NCI-H510A treated with DMSO at 0.1 percent for 48 hours (cell line): ENCODE results near the gene AVPI1.
"Not testable (repeated sequence)": the region's sequence is repeated elsewhere in the genome, so short reads cannot be mapped to it uniquely, and the experiment has no call there.

Experiments
- DNase-seq: peaks from one replicate; lab custom pipeline; 2025; lab: John Stamatoyannopoulos, UW

AVPI1 gene

GRCh38 chr10:97640174-97640867, 46.7 kb downstream of the AVPI1 start, which contains the start of gene PI4K2A:
PI4K2A (plus strand) TSS chr10:97640671; CDS start chr10:97640743, 72 bp downstream.
- DNase-seq, result peak; percentile 98

GRCh38 chr10:97639090-97639489, 48.0 kb downstream of the AVPI1 start:
- DNase-seq, result not testable (repeated sequence)

GRCh38 chr10:97635577-97635976, 51.5 kb downstream of the AVPI1 start:
- no peak for DNase-seq

GRCh38 chr10:97633921-97634320, 53.1 kb downstream of the AVPI1 start:
- DNase-seq, result peak; percentile 62

GRCh38 chr10:97632949-97633884, 53.8 kb downstream of the AVPI1 start, which contains the start of gene MORN4:
MORN4 (minus strand) TSS chr10:97633500; CDS start chr10:97619653, 13,847 bp downstream.
- DNase-seq, result peak; percentile 97

- no peak for DNase-seq
Observed at GRCh38 chr10:97631098-97631497, 55.9 kb downstream of the AVPI1 start.

GRCh38 chr10:97629289-97629688, 57.8 kb downstream of the AVPI1 start:
- DNase-seq, result no peak

DNA sequence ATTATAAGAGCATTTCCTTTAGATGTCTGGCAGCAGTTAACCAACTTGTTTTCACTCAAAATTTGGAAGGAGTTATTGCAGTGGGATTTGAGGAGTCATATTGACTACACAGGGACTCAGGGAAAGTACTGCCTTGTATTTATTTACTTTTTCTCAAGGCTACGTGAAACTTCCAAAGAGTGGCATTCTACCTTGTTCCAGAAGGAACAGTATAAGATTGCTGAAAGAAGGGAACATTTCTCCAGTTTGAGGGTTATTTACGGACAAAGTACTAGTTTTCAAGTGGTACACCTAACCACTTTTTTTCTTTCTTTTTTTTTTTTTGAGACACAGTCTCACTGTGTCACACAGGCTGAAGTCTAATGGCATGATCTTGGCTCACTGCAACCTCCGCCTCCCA, 58.8 kb downstream of the AVPI1 start:
- DNase-seq, result no peak

DNA sequence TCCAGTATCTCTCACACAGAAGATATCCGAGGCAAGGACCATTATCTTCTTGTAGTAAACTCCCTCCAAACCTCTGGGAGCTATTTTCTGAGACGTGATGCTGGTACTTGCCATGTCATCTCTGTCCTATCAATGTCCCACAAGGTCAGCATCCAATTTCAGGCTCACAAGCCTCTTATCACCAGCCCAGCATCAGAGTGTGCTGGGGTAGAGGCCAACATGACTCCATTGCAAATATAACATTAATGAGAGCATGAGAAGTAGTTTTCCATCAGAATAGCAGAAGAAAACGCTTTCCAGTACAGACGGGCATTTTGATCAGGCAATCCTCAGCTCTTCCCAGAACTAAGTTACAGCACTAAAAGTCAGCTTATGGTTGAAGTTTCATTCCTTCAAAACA, 59.3 kb downstream of the AVPI1 start:
- no peak for DNase-seq
